HFFc6 (cell line): ENCODE results near the gene BAG5. TPM values are rescaled to one million over a fixed set of nuclear protein-coding genes. Genes with fewer than 3 reads are reported as not detected.

Source experiments
- DNase-seq: peaks from one replicate; pipeline ENCODE4 v3.0.0-alpha.2; 2018
- H3K27ac Mint-ChIP-seq: 2 replicates; pipeline ENCODE4 v1.8.0; 2020; ENCODE audit warnings: mild to moderate bottlenecking, mixed read lengths
- H3K27me3 Mint-ChIP-seq: 2 replicates; pipeline ENCODE4 v1.8.0; 2021; ENCODE audit warnings: mild to moderate bottlenecking, moderate library complexity, mixed read lengths; ENCODE audit not compliant: insufficient read depth
- H3K36me3 Mint-ChIP-seq: 2 replicates; pipeline ENCODE4 v1.8.0; 2021; ENCODE audit warnings: low read depth, mixed read lengths
- H3K4me1 Mint-ChIP-seq: 2 replicates; pipeline ENCODE4 v1.8.0; 2020; ENCODE audit warnings: low read depth, mixed read lengths
- H3K4me3 Mint-ChIP-seq: 2 replicates; pipeline ENCODE4 v1.8.0; 2020; ENCODE audit warnings: mild to moderate bottlenecking, moderate library complexity, mixed read lengths
- H3K9me3 Mint-ChIP-seq: 2 replicates; pipeline ENCODE4 v1.8.0; 2020; ENCODE audit warnings: mild to moderate bottlenecking, mixed read lengths
- total RNA-seq, 6 experiments: library from RNA; stranded (reverse); fragmentation: NEBNext Ultra II Directional; extraction: Animal tissue kit (Norgen Biotek cat#: 25700); gene quantifications; 2 replicates in 1 of 6; 3 replicates in 5 of 6; pipeline ENCODE4 v1.2.3, GENCODE V29; 2021
- TF ChIP-seq, protein P1 (sequence below): fragments of 200-600 bp; sonication (generic); IDR thresholded peaks from 2 replicates; pipeline ENCODE4 v1.5.0; 2021; ENCODE audit warnings: antibody characterized with exemption, mild to moderate bottlenecking

BAG5 gene
- total RNA-seq, 6 experiments from 2014 or later, result 22.6 to 25.8 (median 23.6) TPM

- H3K27ac Mint-ChIP-seq, result no peak overlapping the region
- H3K4me1 Mint-ChIP-seq, result peaks cover 16% of the 10 kb centered on the region
- TF ChIP-seq, protein P1, sequence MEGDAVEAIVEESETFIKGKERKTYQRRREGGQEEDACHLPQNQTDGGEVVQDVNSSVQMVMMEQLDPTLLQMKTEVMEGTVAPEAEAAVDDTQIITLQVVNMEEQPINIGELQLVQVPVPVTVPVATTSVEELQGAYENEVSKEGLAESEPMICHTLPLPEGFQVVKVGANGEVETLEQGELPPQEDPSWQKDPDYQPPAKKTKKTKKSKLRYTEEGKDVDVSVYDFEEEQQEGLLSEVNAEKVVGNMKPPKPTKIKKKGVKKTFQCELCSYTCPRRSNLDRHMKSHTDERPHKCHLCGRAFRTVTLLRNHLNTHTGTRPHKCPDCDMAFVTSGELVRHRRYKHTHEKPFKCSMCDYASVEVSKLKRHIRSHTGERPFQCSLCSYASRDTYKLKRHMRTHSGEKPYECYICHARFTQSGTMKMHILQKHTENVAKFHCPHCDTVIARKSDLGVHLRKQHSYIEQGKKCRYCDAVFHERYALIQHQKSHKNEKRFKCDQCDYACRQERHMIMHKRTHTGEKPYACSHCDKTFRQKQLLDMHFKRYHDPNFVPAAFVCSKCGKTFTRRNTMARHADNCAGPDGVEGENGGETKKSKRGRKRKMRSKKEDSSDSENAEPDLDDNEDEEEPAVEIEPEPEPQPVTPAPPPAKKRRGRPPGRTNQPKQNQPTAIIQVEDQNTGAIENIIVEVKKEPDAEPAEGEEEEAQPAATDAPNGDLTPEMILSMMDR, result no peak
- H3K9me3 Mint-ChIP-seq, result no peaks in the 10 kb centered on the region
- no peaks in the 10 kb centered on the region for H3K36me3 Mint-ChIP-seq
- DNase-seq, result no peak
- H3K27me3 Mint-ChIP-seq, result peaks cover 2% of the 10 kb centered on the region; the same call in 1 of the 2 replicates
- no peak overlapping the region for H3K4me3 Mint-ChIP-seq
These were observed 13.8 kb downstream of the BAG5 start for GRCh38 chr14:103548463-103549351.

DNA sequence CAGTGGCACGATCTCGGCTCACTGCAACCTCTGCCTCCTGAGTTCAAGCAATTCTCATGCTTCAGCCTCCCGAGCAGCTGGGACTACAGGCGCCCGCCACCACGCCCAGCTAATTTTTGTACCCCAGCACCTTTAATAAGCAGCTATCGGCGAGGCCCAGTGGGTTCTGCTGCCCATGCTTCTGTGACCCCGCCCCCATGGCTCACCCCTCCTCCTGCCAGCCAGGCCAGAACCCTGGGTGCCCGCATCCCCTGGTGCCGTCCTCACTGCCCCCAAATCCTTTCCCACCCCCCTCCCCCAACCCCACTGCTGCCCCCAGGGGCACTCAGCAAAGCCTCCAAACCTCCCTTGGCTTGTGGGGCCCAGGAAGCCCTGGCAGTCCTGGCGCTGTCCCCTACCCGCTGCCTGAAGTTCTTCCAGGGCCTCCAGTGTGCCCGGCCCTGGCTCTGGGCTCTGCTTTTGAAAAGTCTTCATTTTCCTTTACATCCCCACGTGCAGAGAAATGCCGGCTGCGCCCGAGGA is 14.5 kb downstream of the BAG5 start:
- Mint-ChIP-seq H3K27ac (no peak overlapping the region), H3K4me1 (peaks cover 16% of the 10 kb centered on the region), H3K9me3 (no peaks in the 10 kb centered on the region), H3K27me3 (no peaks in the 10 kb centered on the region), H3K36me3 (no peaks in the 10 kb centered on the region), H3K4me3 (no peak overlapping the region)
- TF ChIP-seq, protein P1, result no peak
- DNase-seq, result no peak

DNA sequence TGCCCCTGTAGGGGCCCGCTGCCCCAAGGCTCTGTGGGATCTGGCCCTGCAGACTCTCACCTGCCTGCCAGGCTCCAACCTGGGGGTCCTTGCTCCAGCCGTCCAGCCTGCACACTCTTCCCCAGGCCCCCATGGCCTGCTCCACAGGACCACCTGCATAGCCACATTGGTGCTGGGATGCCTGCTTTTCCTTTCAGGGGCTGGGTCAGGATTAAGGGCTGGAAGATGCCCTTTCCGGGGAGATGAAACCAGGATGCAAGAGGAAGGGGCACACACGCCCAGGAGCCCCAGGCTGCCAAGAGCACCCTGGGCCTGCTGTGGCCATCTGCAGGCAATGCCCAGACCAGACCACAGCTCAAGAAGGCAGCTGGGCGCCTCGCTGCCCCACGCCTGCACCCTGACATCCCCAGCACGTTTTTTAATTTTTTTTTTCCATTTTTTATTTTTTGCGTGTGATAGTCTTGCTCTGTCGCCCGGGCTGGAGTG is 15.0 kb downstream of the BAG5 start:
- H3K27ac Mint-ChIP-seq, result no peak overlapping the region
- no peak for DNase-seq
- no peaks in the 10 kb centered on the region for H3K36me3 Mint-ChIP-seq
- no peaks in the 10 kb centered on the region for H3K9me3 Mint-ChIP-seq
- no peaks in the 10 kb centered on the region for H3K27me3 Mint-ChIP-seq
- H3K4me3 Mint-ChIP-seq, result no peak overlapping the region
- peaks cover 11% of the 10 kb centered on the region for H3K4me1 Mint-ChIP-seq
- TF ChIP-seq, protein P1, result no peak

- peak; percentile 21 for DNase-seq
- Mint-ChIP-seq H3K36me3 (no peaks in the 10 kb centered on the region), H3K27ac (no peak overlapping the region), H3K4me3 (no peak overlapping the region), H3K4me1 (peaks cover 5% of the 10 kb centered on the region), H3K9me3 (no peaks in the 10 kb centered on the region), H3K27me3 (no peaks in the 10 kb centered on the region)
- TF ChIP-seq, protein P1, result peak; percentile 95
These were observed 15.6 kb downstream of the BAG5 start for GRCh38 chr14:103546652-103547454.

DNA sequence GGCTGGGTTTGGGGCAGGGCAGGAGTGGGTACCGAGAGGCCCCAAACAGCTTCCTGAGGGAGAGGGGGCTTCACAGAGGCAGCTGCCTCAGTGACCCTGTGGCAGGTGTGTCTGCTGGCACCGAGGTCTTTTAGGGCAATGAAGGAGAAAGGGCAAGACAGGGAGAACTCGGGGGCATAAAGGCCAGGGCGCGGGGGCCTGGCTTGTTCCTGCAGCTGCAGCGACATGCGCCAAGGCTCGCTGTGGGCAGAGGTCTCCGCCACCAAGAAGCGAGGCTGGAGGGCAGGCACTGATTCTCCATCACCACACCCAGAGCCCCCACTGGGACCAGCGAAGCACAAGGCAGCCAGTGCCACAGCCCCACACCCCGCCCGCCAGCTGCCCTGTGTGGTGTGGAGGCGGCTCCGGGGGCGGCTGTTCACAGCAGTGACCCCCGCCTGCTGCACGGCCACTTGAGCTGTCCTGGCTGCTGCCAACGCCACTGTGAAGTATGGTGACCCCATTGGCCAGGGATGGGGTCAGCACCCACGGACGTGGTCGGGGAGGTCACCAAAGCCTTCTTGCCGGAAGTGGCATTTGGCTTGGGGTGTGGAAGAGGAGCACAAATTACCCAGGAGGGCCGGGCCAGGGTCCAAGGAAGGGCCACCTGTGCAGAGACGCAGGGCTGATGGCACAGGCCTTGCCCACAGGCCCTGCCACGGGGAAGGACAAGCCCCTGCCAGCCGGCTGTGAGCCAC is 16.4 kb downstream of the BAG5 start:
- TF ChIP-seq, protein P1, result no peak
- DNase-seq, result no peak
- no peaks in the 10 kb centered on the region for H3K27me3 Mint-ChIP-seq
- no peak overlapping the region for H3K27ac Mint-ChIP-seq
- no peaks in the 10 kb centered on the region for H3K36me3 Mint-ChIP-seq
- H3K9me3 Mint-ChIP-seq, result no peaks in the 10 kb centered on the region
- H3K4me1 Mint-ChIP-seq, result no peaks in the 10 kb centered on the region
- no peak overlapping the region for H3K4me3 Mint-ChIP-seq
